Panc1 (cell line): ENCODE measurements around the gene SIGMAR1. TPM values are rescaled to one million over a fixed set of nuclear protein-coding genes. Genes with fewer than 3 reads are reported as not detected.

ENCODE experiments used
- ATAC-seq: fragments of 200-7000 bp; cut with Tn5 transposase; 2 replicates; pipeline ENCODE4 v1.9.1; 2020; ENCODE audit warnings: mild to moderate bottlenecking, moderate library complexity
- BruUV-seq: library from RNA; stranded (reverse); fragments of 400-500 nt; replicated peaks from 2 replicates; lab custom pipeline; 2021; lab: Mats Ljungman, UMichigan
- CTCF ChIA-PET: fragments of 300-600 bp; sonication (Branson Sonifier 250); formaldehyde crosslinking; loops from one replicate; lab custom pipeline; 2022; ENCODE audit warnings: antibody characterized with exemption; lab: Charles Lee
- POLR2A ChIA-PET: fragments of 300-600 bp; sonication (Branson Sonifier 250); formaldehyde crosslinking; loops from one replicate; lab custom pipeline; 2022; ENCODE audit warnings: antibody characterized with exemption; lab: Charles Lee
- DNase-seq: peaks from one replicate; pipeline ENCODE4 v3.0.0-alpha.2; 2010; ENCODE audit warnings: low read depth, low spot score
- H3K27ac ChIP-seq: 2 replicates; pipeline ENCODE4 v1.5.1; 2011; ENCODE audit warnings: mild to moderate bottlenecking, low read length, inconsistent platforms
- H3K27me3 ChIP-seq: fragments of 200-500 bp; sonication (Bioruptor generic); 2 replicates; pipeline ENCODE4 v1.6.0; 2014; ENCODE audit warnings: low read length, inconsistent platforms; ENCODE audit not compliant: control insufficient read depth, insufficient read depth
- H3K36me3 ChIP-seq: fragments of 200-500 bp; sonication (Bioruptor generic); 2 replicates; pipeline ENCODE4 v1.5.1; 2014; ENCODE audit warnings: inconsistent platforms, mild to moderate bottlenecking, low read length, moderate library complexity; ENCODE audit not compliant: control insufficient read depth, insufficient read depth
- H3K4me1 ChIP-seq: 2 replicates; pipeline ENCODE4 v1.5.1; 2011; ENCODE audit warnings: inconsistent platforms, mild to moderate bottlenecking, low read length, moderate library complexity; ENCODE audit not compliant: control insufficient read depth, insufficient read depth
- H3K4me3 ChIP-seq, 2 experiments: 2 replicates each; pipeline ENCODE4 v1.5.1; 2011 to 2012; ENCODE audit warnings: low read depth in 2 of 2, low read length in 2 of 2, mild to moderate bottlenecking in 2 of 2, inconsistent platforms in 1 of 2, moderate library complexity in 1 of 2
- H3K9me3 ChIP-seq: fragments of 200-500 bp; sonication (Bioruptor generic); 2 replicates; pipeline ENCODE4 v1.5.1; 2014; ENCODE audit warnings: low read depth, mild to moderate bottlenecking, inconsistent platforms, low read length, moderate library complexity; ENCODE audit not compliant: control insufficient read depth, insufficient read depth
- POLR2AphosphoS5 ChIP-seq: IDR thresholded peaks from 2 replicates; pipeline ENCODE4 v1.6.1; 2012; ENCODE audit warnings: mild to moderate bottlenecking, low read depth, low read length, moderate library complexity
- SIN3A ChIP-seq: IDR thresholded peaks from 2 replicates; pipeline ENCODE4 v1.6.1; 2012; ENCODE audit warnings: low read depth, mild to moderate bottlenecking, low read length, moderate library complexity, borderline replicate concordance; ENCODE audit not compliant: insufficient read depth
- TCF7L2 ChIP-seq: IDR thresholded peaks from 2 replicates; pipeline ENCODE4 v1.6.1; 2011; ENCODE audit warnings: mild to moderate bottlenecking, low read depth, low read length, inconsistent platforms
- in situ Hi-C: cut with HindIII; loops from 2 replicates; pipeline ENCODE4 v1.10.0; 2016; ENCODE audit warnings: low sequenced_read_pairs, low pct_unique_long_range_greater_than_20kb
- intact Hi-C: fragments of 100-400 bp; cut with micrococcal nuclease; formaldehyde crosslinking; loops from one replicate; pipeline ENCODE4 v1.10.0; 2022; ENCODE audit not compliant: unreplicated experiment
- total RNA-seq: library from RNA; stranded (reverse); gene quantifications from one replicate; pipeline ENCODE4 v1.2.1, GENCODE V29; 2021; ENCODE audit not compliant: unreplicated experiment
- TF ChIP-seq, protein P1 (sequence below): fragments of 450-650 bp; IDR thresholded peaks from 2 replicates; pipeline ENCODE4 v1.5.1; 2017; ENCODE audit warnings: mild to moderate bottlenecking
- TF ChIP-seq, protein P2 (sequence below), 2 experiments: IDR thresholded peaks; 2 replicates each; pipeline ENCODE4 v1.6.1; 2011 to 2012; ENCODE audit warnings: low read depth in 2 of 2, control low read depth in 1 of 2, low read length in 1 of 2, mild to moderate bottlenecking in 1 of 2, moderate library complexity in 1 of 2; ENCODE audit not compliant: insufficient read depth in 1 of 2

Gene SIGMAR1
- total RNA-seq, 1 experiment from 2014 or later: 131 TPM

DNA sequence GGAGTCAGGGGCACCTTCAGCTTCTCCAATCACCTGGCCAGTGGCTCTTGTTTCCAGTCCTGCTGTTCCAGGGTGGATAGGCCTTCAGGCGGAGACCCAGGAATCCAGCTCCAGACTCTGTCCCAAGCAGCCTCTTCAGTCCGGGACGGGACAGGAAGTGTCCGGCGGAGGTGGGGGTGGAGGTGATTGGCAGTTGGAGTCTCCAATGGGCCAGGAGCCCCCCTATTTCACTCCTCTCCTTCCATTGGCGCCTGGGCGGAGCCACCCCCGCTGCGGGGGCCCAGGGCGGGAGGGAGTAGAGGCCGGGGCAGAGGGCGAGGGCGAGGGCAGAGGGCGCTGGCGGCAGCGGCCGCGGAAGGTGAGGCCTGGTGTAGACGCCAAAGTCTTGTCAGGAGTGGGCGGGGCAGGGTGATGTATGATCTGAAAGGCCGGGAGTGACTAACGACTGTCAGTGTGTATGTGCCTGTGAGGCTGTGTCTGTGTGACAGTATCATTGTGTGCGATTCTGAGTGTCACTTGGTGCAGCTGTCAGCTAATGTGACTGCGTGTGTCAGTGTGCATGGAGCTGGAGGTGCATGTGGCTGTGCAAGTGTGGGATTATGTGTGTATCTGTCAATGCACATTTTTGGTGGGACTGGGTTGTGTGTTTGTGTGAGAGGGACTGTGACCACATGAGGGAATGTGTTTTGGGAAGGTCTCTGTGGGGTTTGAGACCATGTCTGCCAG lies 14.5 kb upstream of the SIGMAR1 start, which contains the start of gene IL11RA:
TSS of gene IL11RA (plus strand) at position 310 of the 726 bp plus-strand sequence. CDS start 3,033 bp downstream, outside the sequence.
- Histone ChIP-seq H3K36me3 (no peaks in the 10 kb centered on the region), H3K27me3 (no peaks in the 10 kb centered on the region), H3K4me1 (peaks cover 35% of the 10 kb centered on the region), H3K27ac (peak within 1 kb of the TSS; percentile 95), H3K9me3 (no peaks in the 10 kb centered on the region), H3K4me3 (peak within 1 kb of the TSS; percentile 37 to 75)
- DNase-seq: peak; percentile 60
- intact Hi-C loops: no loop called here
- peak; percentile 94 for ATAC-seq
- POLR2A ChIA-PET: interaction anchor here (0.6 kb wide), 1 partner anchor 114 kb away, joined by 21 read pairs; no protein-coding TSS in a partner anchor
- in situ Hi-C loops: no loop called here
- CTCF ChIA-PET: interaction anchor here (1.0 kb wide), 1 partner anchor 13 kb away, joined by 3 read pairs; no protein-coding TSS in a partner anchor
- TF ChIP-seq, protein P1, sequence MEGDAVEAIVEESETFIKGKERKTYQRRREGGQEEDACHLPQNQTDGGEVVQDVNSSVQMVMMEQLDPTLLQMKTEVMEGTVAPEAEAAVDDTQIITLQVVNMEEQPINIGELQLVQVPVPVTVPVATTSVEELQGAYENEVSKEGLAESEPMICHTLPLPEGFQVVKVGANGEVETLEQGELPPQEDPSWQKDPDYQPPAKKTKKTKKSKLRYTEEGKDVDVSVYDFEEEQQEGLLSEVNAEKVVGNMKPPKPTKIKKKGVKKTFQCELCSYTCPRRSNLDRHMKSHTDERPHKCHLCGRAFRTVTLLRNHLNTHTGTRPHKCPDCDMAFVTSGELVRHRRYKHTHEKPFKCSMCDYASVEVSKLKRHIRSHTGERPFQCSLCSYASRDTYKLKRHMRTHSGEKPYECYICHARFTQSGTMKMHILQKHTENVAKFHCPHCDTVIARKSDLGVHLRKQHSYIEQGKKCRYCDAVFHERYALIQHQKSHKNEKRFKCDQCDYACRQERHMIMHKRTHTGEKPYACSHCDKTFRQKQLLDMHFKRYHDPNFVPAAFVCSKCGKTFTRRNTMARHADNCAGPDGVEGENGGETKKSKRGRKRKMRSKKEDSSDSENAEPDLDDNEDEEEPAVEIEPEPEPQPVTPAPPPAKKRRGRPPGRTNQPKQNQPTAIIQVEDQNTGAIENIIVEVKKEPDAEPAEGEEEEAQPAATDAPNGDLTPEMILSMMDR: no peak
- peak; percentile 76 for TF ChIP-seq SIN3A
- TF ChIP-seq, protein P2, sequence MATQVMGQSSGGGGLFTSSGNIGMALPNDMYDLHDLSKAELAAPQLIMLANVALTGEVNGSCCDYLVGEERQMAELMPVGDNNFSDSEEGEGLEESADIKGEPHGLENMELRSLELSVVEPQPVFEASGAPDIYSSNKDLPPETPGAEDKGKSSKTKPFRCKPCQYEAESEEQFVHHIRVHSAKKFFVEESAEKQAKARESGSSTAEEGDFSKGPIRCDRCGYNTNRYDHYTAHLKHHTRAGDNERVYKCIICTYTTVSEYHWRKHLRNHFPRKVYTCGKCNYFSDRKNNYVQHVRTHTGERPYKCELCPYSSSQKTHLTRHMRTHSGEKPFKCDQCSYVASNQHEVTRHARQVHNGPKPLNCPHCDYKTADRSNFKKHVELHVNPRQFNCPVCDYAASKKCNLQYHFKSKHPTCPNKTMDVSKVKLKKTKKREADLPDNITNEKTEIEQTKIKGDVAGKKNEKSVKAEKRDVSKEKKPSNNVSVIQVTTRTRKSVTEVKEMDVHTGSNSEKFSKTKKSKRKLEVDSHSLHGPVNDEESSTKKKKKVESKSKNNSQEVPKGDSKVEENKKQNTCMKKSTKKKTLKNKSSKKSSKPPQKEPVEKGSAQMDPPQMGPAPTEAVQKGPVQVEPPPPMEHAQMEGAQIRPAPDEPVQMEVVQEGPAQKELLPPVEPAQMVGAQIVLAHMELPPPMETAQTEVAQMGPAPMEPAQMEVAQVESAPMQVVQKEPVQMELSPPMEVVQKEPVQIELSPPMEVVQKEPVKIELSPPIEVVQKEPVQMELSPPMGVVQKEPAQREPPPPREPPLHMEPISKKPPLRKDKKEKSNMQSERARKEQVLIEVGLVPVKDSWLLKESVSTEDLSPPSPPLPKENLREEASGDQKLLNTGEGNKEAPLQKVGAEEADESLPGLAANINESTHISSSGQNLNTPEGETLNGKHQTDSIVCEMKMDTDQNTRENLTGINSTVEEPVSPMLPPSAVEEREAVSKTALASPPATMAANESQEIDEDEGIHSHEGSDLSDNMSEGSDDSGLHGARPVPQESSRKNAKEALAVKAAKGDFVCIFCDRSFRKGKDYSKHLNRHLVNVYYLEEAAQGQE (IDR thresholded peaks at IDR 0.05; ENCODE audit: insufficient read depth in 1 of 2, low read depth in 2 of 2, low read length in 1 of 2): no peak
- peak; percentile 92 for TF ChIP-seq POLR2AphosphoS5
- TF ChIP-seq TCF7L2: no peak
- no TSS peak for BruUV-seq

DNA sequence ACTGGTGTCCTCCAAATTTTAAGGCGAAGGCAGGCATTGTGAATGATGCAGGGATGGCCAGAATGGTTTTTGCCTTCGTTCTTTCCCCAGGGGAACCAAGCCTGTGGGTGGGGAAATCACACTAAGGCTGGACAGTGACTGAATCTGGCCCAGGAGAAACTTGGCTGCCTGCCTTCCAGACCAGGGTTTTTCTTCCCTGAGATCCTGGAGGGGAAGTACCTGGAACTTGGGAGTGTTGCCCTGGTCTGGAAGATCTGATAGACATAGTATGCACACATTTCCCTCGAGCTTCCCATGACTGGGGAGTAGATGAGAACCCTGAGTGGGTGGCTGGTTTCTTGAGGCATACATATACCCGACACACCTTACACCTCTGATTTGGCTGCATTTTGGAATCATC lies 13.7 kb upstream of the SIGMAR1 start:
- in situ Hi-C loops: no loop called here
- TF ChIP-seq POLR2AphosphoS5 (no peak), SIN3A (no peak), TCF7L2 (no peak)
- TF ChIP-seq, protein P2 (IDR thresholded peaks at IDR 0.05; ENCODE audit: insufficient read depth in 1 of 2, low read depth in 2 of 2, low read length in 1 of 2): no peak
- TF ChIP-seq, protein P1: no peak
- Histone ChIP-seq H3K4me3 (peak overlapping the region; percentile 37 to 75), H3K27me3 (no peaks in the 10 kb centered on the region), H3K9me3 (no peaks in the 10 kb centered on the region), H3K4me1 (peaks cover 36% of the 10 kb centered on the region), H3K36me3 (no peaks in the 10 kb centered on the region), H3K27ac (peak overlapping the region; percentile 95)
- DNase-seq (no peak), ATAC-seq (peak; percentile 2; the same call in 1 of the 2 replicates)
- intact Hi-C loops: no loop called here
- ChIA-PET POLR2A (no interaction called here), CTCF (interaction anchor here (1.0 kb wide), 1 partner anchor 14 kb away, joined by 3 read pairs; no protein-coding TSS in a partner anchor)
- TSS peak; percentile 99 for BruUV-seq
